ENCODE results near the gene HEATR5A.

The HEATR5A gene

GRCh38 chr14:31457665-31458659, 37.6 kb upstream of the HEATR5A start:
- no peak overlapping the region for H3K4me3 ChIP-seq (IDR thresholded peaks at IDR 0.05; ENCODE audit: insufficient read depth, low read depth, low read length)
- H3K27me3 ChIP-seq (ENCODE audit: insufficient read depth, low read depth), result no peaks in the 10 kb centered on the region
- H3K9ac ChIP-seq, result peak overlapping the region; percentile 90; the same call in 1 of the 2 replicates
- no peak overlapping the region for H3K27ac ChIP-seq
- no peak for TF ChIP-seq CTCF (conservative IDR thresholded peaks at IDR 0.05; ENCODE audit: low read depth, low read length)
- no peaks in the 10 kb centered on the region for H3K4me1 ChIP-seq (ENCODE audit: low read depth, poor library complexity, severe bottlenecking)
- peak overlapping the region; percentile 61 for H3K4me2 ChIP-seq
- H3K79me2 ChIP-seq (ENCODE audit: insufficient read depth, low read depth), result peaks cover 6% of the 10 kb centered on the region; the same call in 1 of the 2 replicates
- peak overlapping the region; percentile 88 for H2AFZ ChIP-seq (ENCODE audit: low read depth)
- H4K20me1 ChIP-seq (ENCODE audit: insufficient read depth), result no peaks in the 10 kb centered on the region
- H3K36me3 ChIP-seq (ENCODE audit: insufficient read depth), result no peaks in the 10 kb centered on the region

- Histone ChIP-seq H3K9ac (peak within 1 kb of the TSS; percentile 90), H4K20me1 (ENCODE audit: insufficient read depth) (no peaks in the 10 kb centered on the region), H3K27me3 (ENCODE audit: insufficient read depth, low read depth) (no peaks in the 10 kb centered on the region), H3K4me1 (ENCODE audit: low read depth, poor library complexity, severe bottlenecking) (no peaks in the 10 kb centered on the region), H3K4me3 (IDR thresholded peaks at IDR 0.05; ENCODE audit: insufficient read depth, low read depth, low read length) (no peak within 1 kb of the TSS), H3K4me2 (peak within 1 kb of the TSS; percentile 74), H3K27ac (peak within 1 kb of the TSS; percentile 74), H3K36me3 (ENCODE audit: insufficient read depth) (no peaks in the 10 kb centered on the region), H3K79me2 (ENCODE audit: insufficient read depth, low read depth) (peaks cover 6% of the 10 kb centered on the region; the same call in 1 of the 2 replicates), H2AFZ (ENCODE audit: low read depth) (peak within 1 kb of the TSS; percentile 88)
- no peak for TF ChIP-seq CTCF (conservative IDR thresholded peaks at IDR 0.05; ENCODE audit: low read depth, low read length)
These were observed 36.7 kb upstream of the HEATR5A start, which contains the start of gene DTD2 for GRCh38 chr14:31456841-31457664. Gene DTD2 (minus strand): TSS chr14:31457506. CDS start chr14:31457393, 113 bp downstream.

- Histone ChIP-seq H3K4me3 (IDR thresholded peaks at IDR 0.05; ENCODE audit: insufficient read depth, low read depth, low read length) (no peak overlapping the region), H3K27ac (no peak overlapping the region), H3K36me3 (ENCODE audit: insufficient read depth) (no peaks in the 10 kb centered on the region), H3K9ac (no peak overlapping the region), H3K4me2 (no peak overlapping the region), H3K27me3 (ENCODE audit: insufficient read depth, low read depth) (no peaks in the 10 kb centered on the region), H4K20me1 (ENCODE audit: insufficient read depth) (no peaks in the 10 kb centered on the region), H3K4me1 (ENCODE audit: low read depth, poor library complexity, severe bottlenecking) (no peaks in the 10 kb centered on the region), H2AFZ (ENCODE audit: low read depth) (no peak overlapping the region), H3K79me2 (ENCODE audit: insufficient read depth, low read depth) (no peaks in the 10 kb centered on the region)
- peak; percentile 55 for TF ChIP-seq CTCF (conservative IDR thresholded peaks at IDR 0.05; ENCODE audit: low read depth, low read length)
These were observed 29.7 kb upstream of the HEATR5A start for GRCh38 chr14:31449971-31450610.

GRCh38 chr14:31449136-31449535, 28.8 kb upstream of the HEATR5A start:
- Histone ChIP-seq H3K9ac (no peak overlapping the region), H3K4me2 (no peak overlapping the region), H3K79me2 (ENCODE audit: insufficient read depth, low read depth) (no peaks in the 10 kb centered on the region), H3K27ac (no peak overlapping the region), H2AFZ (ENCODE audit: low read depth) (no peak overlapping the region), H4K20me1 (ENCODE audit: insufficient read depth) (no peaks in the 10 kb centered on the region), H3K4me3 (IDR thresholded peaks at IDR 0.05; ENCODE audit: insufficient read depth, low read depth, low read length) (no peak overlapping the region), H3K4me1 (ENCODE audit: low read depth, poor library complexity, severe bottlenecking) (no peaks in the 10 kb centered on the region), H3K27me3 (ENCODE audit: insufficient read depth, low read depth) (no peaks in the 10 kb centered on the region), H3K36me3 (ENCODE audit: insufficient read depth) (no peaks in the 10 kb centered on the region)
- no peak for TF ChIP-seq CTCF (conservative IDR thresholded peaks at IDR 0.05; ENCODE audit: low read depth, low read length)

All from KMS-11 (cell line).